B cell (primary cell): Measurements from ENCODE around the gene H3-3A. TPM values are rescaled to one million over a fixed set of nuclear protein-coding genes. Genes with fewer than 3 reads are reported as not detected.
A peak's percentile ranks its signal among the peaks of the same experiment; 100 is the strongest.

ENCODE experiments used
- ATAC-seq: fragments of 200-7000 bp; cut with Tn5 transposase; one replicate; pipeline ENCODE4 v1.10.0; 2021; ENCODE audit warnings: low read depth, mild to moderate bottlenecking, moderate number of reproducible peaks, moderate library complexity
- CTCF ChIA-PET: fragments of 350-600 bp; sonication (Branson Sonifier 250); formaldehyde crosslinking; loops from one replicate; lab custom pipeline; 2021; ENCODE audit warnings: antibody characterized with exemption, inconsistent platforms; lab: Charles Lee
- POLR2A ChIA-PET: fragments of 350-600 bp; sonication (Branson Sonifier 250); formaldehyde crosslinking; loops from one replicate; lab custom pipeline; 2021; ENCODE audit warnings: antibody characterized with exemption; lab: Charles Lee
- DNase-seq: peaks from one replicate; pipeline ENCODE4 v3.0.0; 2013
- H2AFZ ChIP-seq: 2 replicates; pipeline ENCODE4 v1.6.1; 2012; ENCODE audit warnings: mild to moderate bottlenecking, low read depth, low read length; ENCODE audit not compliant: insufficient read depth, poor library complexity, severe bottlenecking
- H3K27ac ChIP-seq, 2 donors: 1 replicate in 1 of 2; 2 replicates in 1 of 2; pipeline ENCODE4 v1.5.1; 2012 to 2013; ENCODE audit warnings: low read length in 2 of 2, mild to moderate bottlenecking in 2 of 2, moderate library complexity in 1 of 2
- H3K27me3 ChIP-seq, 4 experiments: fragments of 200-600 bp in 1 of 4; sonication (generic) in 1 of 4; replicated peaks in 1 of 4; 1 replicate in 2 of 4; 2 replicates in 2 of 4; pipeline versions ENCODE4 v1.6.1 to v1.7.0; 2013 to 2016; ENCODE audit warnings: low read length in 3 of 4, mild to moderate bottlenecking in 2 of 4, mixed read lengths in 1 of 4, moderate library complexity in 1 of 4; ENCODE audit not compliant: insufficient read depth in 4 of 4, control insufficient read depth in 3 of 4; ENCODE audit errors: control extremely low read depth in 1 of 4
- H3K36me3 ChIP-seq, 2 experiments: replicated peaks in 1 of 2; 1 replicate in 1 of 2; 2 replicates in 1 of 2; pipeline versions ENCODE4 v1.6.1 to v1.7.1; 2013; ENCODE audit warnings: low read length in 1 of 2; ENCODE audit not compliant: insufficient read depth in 2 of 2, control insufficient read depth in 1 of 2; ENCODE audit errors: control extremely low read depth in 1 of 2, extremely low read depth in 1 of 2
- H3K4me1 ChIP-seq, 2 donors: fragments of 200-600 bp in 1 of 2; sonication (generic) in 1 of 2; 1 replicate in 1 of 2; 2 replicates in 1 of 2; pipeline versions ENCODE4 v1.5.1 to v1.6.1; 2013 to 2017; ENCODE audit warnings: low read length in 2 of 2; ENCODE audit not compliant: control insufficient read depth in 2 of 2, insufficient read depth in 2 of 2
- H3K4me2 ChIP-seq: replicated peaks from 2 replicates; pipeline ENCODE3; 2012; ENCODE audit warnings: mild to moderate bottlenecking, low read depth, low read length; ENCODE audit not compliant: poor library complexity, severe bottlenecking
- H3K4me3 ChIP-seq, 5 experiments: fragments of 200-600 bp in 1 of 5; sonication (generic) in 1 of 5; 1 replicate in 3 of 5; 2 replicates in 2 of 5; pipeline versions ENCODE4 v1.5.1 to v1.7.0; 2011 to 2016; ENCODE audit warnings: low read length in 4 of 5, mild to moderate bottlenecking in 4 of 5, low read depth in 2 of 5, control low read depth in 1 of 5, moderate library complexity in 1 of 5; ENCODE audit not compliant: insufficient read depth in 1 of 5; ENCODE audit errors: control extremely low read depth in 1 of 5, extremely low read depth in 1 of 5
- H3K79me2 ChIP-seq: fragments of 200-600 bp; sonication (generic); one replicate; pipeline ENCODE4 v1.6.0; 2016; ENCODE audit warnings: low read length; ENCODE audit not compliant: control insufficient read depth, insufficient read depth
- H3K9ac ChIP-seq: fragments of 200-600 bp; sonication (generic); 2 replicates; pipeline ENCODE4 v1.6.1; 2017; ENCODE audit warnings: mild to moderate bottlenecking, low read length, moderate library complexity
- H3K9me3 ChIP-seq, 3 donors: one replicate each; pipeline versions ENCODE4 v1.6.1 to v1.7.1; 2013; ENCODE audit warnings: low read length in 2 of 3; ENCODE audit not compliant: control insufficient read depth in 2 of 3, insufficient read depth in 1 of 3; ENCODE audit errors: control extremely low read depth in 1 of 3
- H4K20me1 ChIP-seq: 2 replicates; pipeline ENCODE4 v1.6.0; 2012; ENCODE audit warnings: mild to moderate bottlenecking, low read length; ENCODE audit not compliant: insufficient read depth, control insufficient read depth, poor library complexity, severe bottlenecking
- H3K27ac Mint-ChIP-seq: one replicate; pipeline ENCODE4 v1.8.0; 2021; ENCODE audit warnings: mixed read lengths
- H3K27me3 Mint-ChIP-seq: one replicate; pipeline ENCODE4 v1.8.0; 2021; ENCODE audit warnings: mixed read lengths
- H3K4me1 Mint-ChIP-seq: one replicate; pipeline ENCODE4 v1.8.0; 2021; ENCODE audit warnings: mixed read lengths
- H3K4me3 Mint-ChIP-seq: one replicate; pipeline ENCODE4 v1.8.0; 2021; ENCODE audit warnings: mixed read lengths
- H3K9me3 Mint-ChIP-seq: one replicate; pipeline ENCODE4 v1.8.0; 2022; ENCODE audit warnings: mixed read lengths; ENCODE audit not compliant: insufficient read depth
- EZH2 ChIP-seq: IDR thresholded peaks from 2 replicates; pipeline ENCODE4 v1.6.1; 2012; ENCODE audit warnings: borderline replicate concordance, low read depth, mild to moderate bottlenecking, moderate library complexity, low read length; ENCODE audit not compliant: insufficient read depth, poor library complexity, severe bottlenecking
- WGBS: methylation state at CpG from one replicate; pipeline ENCODE4 v1.1.5; 2013; ENCODE audit warnings: missing lambda C conversion rate; ENCODE audit not compliant: insufficient coverage; 5-methylcytosine and 5-hydroxymethylcytosine counted together
- intact Hi-C: fragments of 100-400 bp; cut with micrococcal nuclease; formaldehyde crosslinking; loops from one replicate; pipeline ENCODE4 v1.10.0; 2022
- polyA plus RNA-seq: library from polyadenylated mRNA; depleted of rRNA; stranded (reverse); fragments of >200 nt; gene quantifications from 2 replicates; pipeline ENCODE4 v1.2.3, GENCODE V29; 2012
- total RNA-seq, 2 donors: library from RNA; stranded (reverse); fragments of 120-200 nt in 1 of 2; gene quantifications; 1 replicate in 1 of 2; 2 replicates in 1 of 2; pipeline versions ENCODE4 v1.2.3 to v1.2.4, GENCODE V29; 2013 to 2022
- TF ChIP-seq, protein P1 (sequence below): fragments of 200-600 bp; IDR thresholded peaks from one replicate; pipeline ENCODE4 v1.8.0; 2022; ENCODE audit warnings: antibody characterized with exemption, mild to moderate bottlenecking

H3-3A gene
- total and polyA plus RNA-seq, 2 donors (not counting 1 experiment from before 2014, with no cell fraction given): 349 to 561 TPM

DNA sequence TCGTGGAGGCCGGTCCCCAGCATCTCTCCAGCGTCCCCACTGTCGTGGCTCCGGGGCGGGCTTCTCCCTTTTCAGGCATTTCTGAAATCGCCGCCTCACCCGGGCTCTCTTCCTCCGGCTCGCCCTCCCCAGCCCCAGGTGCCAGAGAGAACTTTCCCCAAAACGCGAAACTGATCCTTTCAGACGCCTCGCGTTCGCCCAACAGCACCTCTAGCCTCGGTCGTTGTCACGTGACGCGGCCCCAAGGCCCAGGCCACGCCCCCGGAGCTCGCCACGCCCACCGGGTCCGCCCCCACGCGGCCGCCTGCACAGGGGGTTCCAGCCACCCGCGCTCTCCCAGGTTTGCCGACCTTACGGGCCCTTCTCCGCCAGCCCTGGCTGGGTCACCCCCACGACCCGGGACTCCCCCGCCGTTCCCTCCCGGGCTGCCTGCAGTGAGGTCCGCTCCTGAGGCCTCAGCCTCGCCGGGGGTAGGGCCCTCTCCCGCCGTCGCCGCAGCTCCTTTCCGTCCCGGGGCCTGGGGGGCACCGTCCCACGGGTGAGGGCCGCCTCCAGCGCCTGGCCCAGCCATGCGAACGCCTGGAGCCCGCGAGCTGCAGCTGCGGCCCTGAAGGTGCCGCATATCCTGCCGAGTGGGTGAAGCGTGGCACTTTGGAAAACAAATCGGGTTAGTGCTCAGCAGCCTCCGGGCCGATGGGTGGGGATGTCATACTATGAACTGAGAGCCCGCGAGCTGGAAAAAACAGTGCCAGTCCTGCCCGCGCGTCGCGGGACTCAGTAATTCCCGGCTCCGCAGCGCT, 21.0 kb downstream of the H3-3A start:
- peak overlapping the region; percentile 95 for H2AFZ ChIP-seq
- no peaks in the 10 kb centered on the region for H4K20me1 ChIP-seq
- peak overlapping the region; percentile 80 for H3K9ac ChIP-seq
- H3K27me3 ChIP-seq: no peaks in the 10 kb centered on the region
- 2% methylated on average over 75 of the region's 75 CpGs for WGBS
- Mint-ChIP-seq H3K9me3 (no peaks in the 10 kb centered on the region), H3K4me3 (peak overlapping the region; percentile 91), H3K27me3 (no peaks in the 10 kb centered on the region), H3K27ac (peak overlapping the region; percentile 87), H3K4me1 (peaks cover 13% of the 10 kb centered on the region)
- peak overlapping the region; percentile 13 to 71 for H3K27ac ChIP-seq
- peak; percentile 94 for ATAC-seq
- TF ChIP-seq EZH2: no peak
- TF ChIP-seq, protein P1, sequence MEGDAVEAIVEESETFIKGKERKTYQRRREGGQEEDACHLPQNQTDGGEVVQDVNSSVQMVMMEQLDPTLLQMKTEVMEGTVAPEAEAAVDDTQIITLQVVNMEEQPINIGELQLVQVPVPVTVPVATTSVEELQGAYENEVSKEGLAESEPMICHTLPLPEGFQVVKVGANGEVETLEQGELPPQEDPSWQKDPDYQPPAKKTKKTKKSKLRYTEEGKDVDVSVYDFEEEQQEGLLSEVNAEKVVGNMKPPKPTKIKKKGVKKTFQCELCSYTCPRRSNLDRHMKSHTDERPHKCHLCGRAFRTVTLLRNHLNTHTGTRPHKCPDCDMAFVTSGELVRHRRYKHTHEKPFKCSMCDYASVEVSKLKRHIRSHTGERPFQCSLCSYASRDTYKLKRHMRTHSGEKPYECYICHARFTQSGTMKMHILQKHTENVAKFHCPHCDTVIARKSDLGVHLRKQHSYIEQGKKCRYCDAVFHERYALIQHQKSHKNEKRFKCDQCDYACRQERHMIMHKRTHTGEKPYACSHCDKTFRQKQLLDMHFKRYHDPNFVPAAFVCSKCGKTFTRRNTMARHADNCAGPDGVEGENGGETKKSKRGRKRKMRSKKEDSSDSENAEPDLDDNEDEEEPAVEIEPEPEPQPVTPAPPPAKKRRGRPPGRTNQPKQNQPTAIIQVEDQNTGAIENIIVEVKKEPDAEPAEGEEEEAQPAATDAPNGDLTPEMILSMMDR: no peak
- intact Hi-C loops: loop anchor here (1.0 to 5.0 kb wide), 4 partner anchors 18 to 114 kb away; no protein-coding TSS in a partner anchor
- peak overlapping the region; percentile 100 for H3K4me2 ChIP-seq
- DNase-seq: peak; percentile 94
- POLR2A ChIA-PET: interaction anchor here (0.7 to 3.0 kb wide), 11 partner anchors 10 to 80 kb away, joined by 3 to 30 read pairs (median 9); partner anchors contain the start of gene H3-3A
- H3K79me2 ChIP-seq: peaks cover 5% of the 10 kb centered on the region
- H3K9me3 ChIP-seq: peaks cover 0 to 4% (median 0%) of the 10 kb centered on the region in 3 donors
- peaks cover 6 to 19% of the 10 kb centered on the region in 2 donors for H3K4me1 ChIP-seq
- H3K36me3 ChIP-seq: no peaks in the 10 kb centered on the region
- CTCF ChIA-PET: interaction anchor here (0.6 to 2.6 kb wide), 17 partner anchors 14 to 249 kb away, joined by 3 to 38 read pairs (median 5); no protein-coding TSS in a partner anchor
- peak overlapping the region; percentile 15 to 83 (median 73) for H3K4me3 ChIP-seq
